WTC11 (cell line): ENCODE data around the gene RAD18. TPM values are rescaled to one million over a fixed set of nuclear protein-coding genes. Genes with fewer than 3 reads are reported as not detected.

Experiments used
- ATAC-seq: fragments of 200-7000 bp; cut with Tn5 transposase; 2 replicates; pipeline ENCODE4 v1.10.0; 2021; ENCODE audit warnings: mild to moderate bottlenecking, moderate library complexity
- CTCF ChIA-PET: fragments of 300-600 bp; sonication (Branson Sonifier 250); formaldehyde crosslinking; loops from one replicate; lab custom pipeline; 2021; ENCODE audit warnings: antibody characterized with exemption; lab: Charles Lee
- POLR2A ChIA-PET: fragments of 350-600 bp; sonication (Branson Sonifier 250); formaldehyde crosslinking; loops from one replicate; lab custom pipeline; 2021; ENCODE audit warnings: antibody characterized with exemption; lab: Charles Lee
- DNase-seq: peaks from one replicate; pipeline ENCODE4 v3.0.0; 2021; ENCODE audit warnings: low spot score
- H3K27ac Mint-ChIP-seq: 2 replicates; pipeline ENCODE4 v1.8.0; 2021; ENCODE audit warnings: mixed read lengths
- H3K27me3 Mint-ChIP-seq: 2 replicates; pipeline ENCODE4 v1.8.0; 2021; ENCODE audit warnings: low read depth, mild to moderate bottlenecking, moderate library complexity, mixed read lengths
- H3K36me3 Mint-ChIP-seq: 2 replicates; pipeline ENCODE4 v1.8.0; 2021; ENCODE audit warnings: mixed read lengths
- H3K4me1 Mint-ChIP-seq: 2 replicates; pipeline ENCODE4 v1.8.0; 2022; ENCODE audit warnings: mixed read lengths
- H3K4me3 Mint-ChIP-seq: 2 replicates; pipeline ENCODE4 v1.8.0; 2021; ENCODE audit warnings: mild to moderate bottlenecking, moderate library complexity, mixed read lengths
- H3K9me3 Mint-ChIP-seq: 2 replicates; pipeline ENCODE4 v1.8.0; 2021; ENCODE audit warnings: mixed read lengths
- AFF4 ChIP-seq: sonication (generic); formaldehyde crosslinking; IDR thresholded peaks from 2 replicates; pipeline ENCODE4 v1.8.1; 2023; ENCODE audit warnings: mild to moderate bottlenecking, missing genetic modification reagents, borderline replicate concordance
- CDX4 ChIP-seq: fragments of 250-450 bp; sonication (Bioruptor Pico); IDR thresholded peaks from 2 replicates; pipeline ENCODE4 v1.9.0; 2021; ENCODE audit warnings: moderate library complexity, mild to moderate bottlenecking, inconsistent platforms, borderline replicate concordance
- ETV6 ChIP-seq: sonication (generic); formaldehyde crosslinking; IDR thresholded peaks from 2 replicates; pipeline ENCODE4 v1.8.1; 2022; ENCODE audit warnings: mild to moderate bottlenecking, missing genetic modification reagents
- HMGA2 ChIP-seq: fragments of 250-450 bp; sonication (Bioruptor Pico); IDR thresholded peaks from 2 replicates; pipeline ENCODE4 v1.4.0; 2021; ENCODE audit warnings: mild to moderate bottlenecking, moderate library complexity
- IRF2 ChIP-seq: sonication (generic); formaldehyde crosslinking; IDR thresholded peaks from 2 replicates; pipeline ENCODE4 v1.8.0; 2022; ENCODE audit warnings: low read depth, missing genetic modification reagents, borderline replicate concordance
- MYBL2 ChIP-seq: sonication (generic); formaldehyde crosslinking; IDR thresholded peaks from 2 replicates; pipeline ENCODE4 v1.8.1; 2023; ENCODE audit warnings: mild to moderate bottlenecking, moderate library complexity, missing genetic modification reagents
- NR1H2 ChIP-seq: sonication (generic); formaldehyde crosslinking; IDR thresholded peaks from 2 replicates; pipeline ENCODE4 v1.9.0; 2021; ENCODE audit warnings: mild to moderate bottlenecking, moderate library complexity, missing genetic modification reagents
- SOX15 ChIP-seq: fragments of 250-450 bp; sonication (Bioruptor Pico); IDR thresholded peaks from 2 replicates; pipeline ENCODE4 v1.9.0; 2021; ENCODE audit warnings: mild to moderate bottlenecking
- SP1 ChIP-seq: sonication (generic); formaldehyde crosslinking; conservative IDR thresholded peaks from 2 replicates; pipeline ENCODE4 v1.8.1; 2022; ENCODE audit warnings: missing genetic modification reagents
- TEAD4 ChIP-seq: sonication (generic); formaldehyde crosslinking; IDR thresholded peaks from 2 replicates; pipeline ENCODE4 v1.8.0; 2022; ENCODE audit warnings: mild to moderate bottlenecking, missing genetic modification reagents
- ZBTB43 ChIP-seq: sonication (generic); formaldehyde crosslinking; IDR thresholded peaks from 2 replicates; pipeline ENCODE4 v1.8.1; 2023; ENCODE audit warnings: mild to moderate bottlenecking, missing genetic modification reagents
- ZNF138 ChIP-seq: sonication (generic); formaldehyde crosslinking; conservative IDR thresholded peaks from 2 replicates; pipeline ENCODE4 v1.8.1; 2022; ENCODE audit warnings: mild to moderate bottlenecking, moderate library complexity, missing genetic modification reagents
- ZNF396 ChIP-seq: fragments of 250-450 bp; sonication (Bioruptor Pico); IDR thresholded peaks from 2 replicates; pipeline ENCODE4 v1.8.0; 2021; ENCODE audit warnings: mild to moderate bottlenecking, moderate library complexity, borderline replicate concordance
- ZNF416 ChIP-seq: fragments of 250-450 bp; sonication (Bioruptor Pico); IDR thresholded peaks from 2 replicates; pipeline ENCODE4 v1.9.0; 2021; ENCODE audit warnings: mild to moderate bottlenecking, inconsistent platforms
- ZNF512 ChIP-seq: sonication (generic); formaldehyde crosslinking; IDR thresholded peaks from 2 replicates; pipeline ENCODE4 v1.8.1; 2022; ENCODE audit warnings: missing genetic modification reagents, borderline replicate concordance
- ZNF671 ChIP-seq: fragments of 250-450 bp; sonication (Bioruptor Pico); IDR thresholded peaks from 2 replicates; pipeline ENCODE4 v1.8.0; 2021; ENCODE audit warnings: mild to moderate bottlenecking
- total RNA-seq: library from RNA; stranded (reverse); gene quantifications from 3 replicates; pipeline ENCODE4 v1.2.3, GENCODE V29; 2021
- TF ChIP-seq, protein P1 (sequence below): fragments of 250-450 bp; sonication (Bioruptor Pico); IDR thresholded peaks from 2 replicates; pipeline ENCODE4 v1.9.0; 2021; ENCODE audit warnings: mild to moderate bottlenecking
- TF ChIP-seq, protein P2 (sequence below): sonication (generic); formaldehyde crosslinking; IDR thresholded peaks from 2 replicates; pipeline ENCODE4 v1.8.0; 2023; ENCODE audit warnings: mild to moderate bottlenecking, missing genetic modification reagents
- TF ChIP-seq, protein P3 (sequence below): sonication (generic); formaldehyde crosslinking; IDR thresholded peaks from 2 replicates; pipeline ENCODE4 v1.8.1; 2022; ENCODE audit warnings: low read depth, missing genetic modification reagents, borderline replicate concordance
- TF ChIP-seq, protein P4 (sequence below): sonication (generic); formaldehyde crosslinking; IDR thresholded peaks from 2 replicates; pipeline ENCODE4 v1.8.1; 2022; ENCODE audit warnings: mild to moderate bottlenecking, missing genetic modification reagents, moderate library complexity, borderline replicate concordance

RAD18 gene
- total RNA-seq, 1 experiment from 2014 or later: 24.4 TPM

DNA sequence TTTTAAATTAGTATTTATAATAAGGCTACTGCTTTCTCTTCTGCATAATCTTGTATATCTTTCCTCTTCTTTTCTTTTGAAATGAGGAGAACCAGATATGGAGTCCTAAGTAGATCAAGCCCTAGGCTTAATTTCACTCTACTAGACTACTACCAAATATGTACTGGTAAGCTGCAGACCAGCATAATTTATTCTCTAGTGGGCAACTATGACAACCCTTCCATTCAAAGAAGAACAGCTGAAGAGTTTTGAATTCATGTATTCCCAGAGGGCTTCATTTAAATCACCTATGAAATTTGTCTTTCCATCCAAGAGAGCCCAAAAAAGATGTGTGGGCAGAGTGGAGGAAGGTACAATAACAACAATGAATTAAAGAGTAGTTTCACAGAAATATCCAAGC is 10.0 kb downstream of the RAD18 start:
- CTCF ChIA-PET: no interaction called here
- Mint-ChIP-seq H3K27me3 (no peaks in the 10 kb centered on the region), H3K4me3 (no peak overlapping the region), H3K9me3 (no peaks in the 10 kb centered on the region), H3K4me1 (no peaks in the 10 kb centered on the region), H3K27ac (no peak overlapping the region), H3K36me3 (peaks cover 16% of the 10 kb centered on the region)
- POLR2A ChIA-PET: no interaction called here
- no peak for ATAC-seq
- TF ChIP-seq TEAD4 (CRISPR knock-in tag) (no peak), SP1 (CRISPR knock-in tag) (no peak), ZBTB43 (CRISPR knock-in tag) (no peak), SOX15 (CRISPR knock-in tag) (no peak), ZNF512 (CRISPR knock-in tag) (no peak), ZNF396 (CRISPR knock-in tag) (no peak), ZNF671 (CRISPR knock-in tag) (no peak), HMGA2 (CRISPR knock-in tag) (no peak), AFF4 (no peak), CDX4 (CRISPR knock-in tag) (no peak)
- TF ChIP-seq, protein P1, sequence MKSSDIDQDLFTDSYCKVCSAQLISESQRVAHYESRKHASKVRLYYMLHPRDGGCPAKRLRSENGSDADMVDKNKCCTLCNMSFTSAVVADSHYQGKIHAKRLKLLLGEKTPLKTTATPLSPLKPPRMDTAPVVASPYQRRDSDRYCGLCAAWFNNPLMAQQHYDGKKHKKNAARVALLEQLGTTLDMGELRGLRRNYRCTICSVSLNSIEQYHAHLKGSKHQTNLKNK: no peak
- DNase-seq: no peak

DNA sequence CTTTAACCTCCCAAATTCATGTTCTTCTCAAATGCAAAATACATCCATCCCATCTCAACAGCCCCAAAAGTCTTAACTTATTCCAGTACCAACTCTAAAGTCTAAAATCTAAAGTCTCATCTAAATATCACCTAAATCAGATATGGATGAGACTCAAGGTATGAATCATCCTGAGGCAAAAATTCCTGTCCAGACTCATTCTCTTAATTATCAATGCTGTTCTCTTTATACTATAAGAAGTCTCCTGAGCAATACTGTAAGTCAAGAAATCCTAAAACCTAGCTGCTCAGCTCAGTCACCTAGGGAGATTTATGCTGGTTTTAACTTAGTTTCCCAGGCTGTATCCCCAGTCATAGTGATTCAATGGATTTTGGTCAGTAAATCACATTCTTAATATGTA is 11.1 kb downstream of the RAD18 start:
- ChIA-PET CTCF (interaction anchor here (2.2 kb wide), 1 partner anchor 36 kb away, joined by 5 read pairs; no protein-coding TSS in a partner anchor), POLR2A (no interaction called here)
- H3K4me3 Mint-ChIP-seq: no peak overlapping the region
- H3K36me3 Mint-ChIP-seq: peaks cover 13% of the 10 kb centered on the region
- no peaks in the 10 kb centered on the region for H3K27me3 Mint-ChIP-seq
- no peaks in the 10 kb centered on the region for H3K9me3 Mint-ChIP-seq
- no peak overlapping the region for H3K27ac Mint-ChIP-seq
- no peaks in the 10 kb centered on the region for H3K4me1 Mint-ChIP-seq
- ATAC-seq (no peak), DNase-seq (no peak)
- TF ChIP-seq, protein P2, sequence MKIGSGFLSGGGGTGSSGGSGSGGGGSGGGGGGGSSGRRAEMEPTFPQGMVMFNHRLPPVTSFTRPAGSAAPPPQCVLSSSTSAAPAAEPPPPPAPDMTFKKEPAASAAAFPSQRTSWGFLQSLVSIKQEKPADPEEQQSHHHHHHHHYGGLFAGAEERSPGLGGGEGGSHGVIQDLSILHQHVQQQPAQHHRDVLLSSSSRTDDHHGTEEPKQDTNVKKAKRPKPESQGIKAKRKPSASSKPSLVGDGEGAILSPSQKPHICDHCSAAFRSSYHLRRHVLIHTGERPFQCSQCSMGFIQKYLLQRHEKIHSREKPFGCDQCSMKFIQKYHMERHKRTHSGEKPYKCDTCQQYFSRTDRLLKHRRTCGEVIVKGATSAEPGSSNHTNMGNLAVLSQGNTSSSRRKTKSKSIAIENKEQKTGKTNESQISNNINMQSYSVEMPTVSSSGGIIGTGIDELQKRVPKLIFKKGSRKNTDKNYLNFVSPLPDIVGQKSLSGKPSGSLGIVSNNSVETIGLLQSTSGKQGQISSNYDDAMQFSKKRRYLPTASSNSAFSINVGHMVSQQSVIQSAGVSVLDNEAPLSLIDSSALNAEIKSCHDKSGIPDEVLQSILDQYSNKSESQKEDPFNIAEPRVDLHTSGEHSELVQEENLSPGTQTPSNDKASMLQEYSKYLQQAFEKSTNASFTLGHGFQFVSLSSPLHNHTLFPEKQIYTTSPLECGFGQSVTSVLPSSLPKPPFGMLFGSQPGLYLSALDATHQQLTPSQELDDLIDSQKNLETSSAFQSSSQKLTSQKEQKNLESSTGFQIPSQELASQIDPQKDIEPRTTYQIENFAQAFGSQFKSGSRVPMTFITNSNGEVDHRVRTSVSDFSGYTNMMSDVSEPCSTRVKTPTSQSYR (CRISPR knock-in tag): no peak
- TF ChIP-seq MYBL2 (CRISPR knock-in tag) (no peak), ZBTB43 (CRISPR knock-in tag) (no peak), SOX15 (CRISPR knock-in tag) (no peak), NR1H2 (no peak), ZNF138 (CRISPR knock-in tag) (no peak), ETV6 (CRISPR knock-in tag) (no peak), IRF2 (CRISPR knock-in tag) (no peak), ZNF416 (no peak), ZNF396 (CRISPR knock-in tag) (no peak)
- TF ChIP-seq, protein P3, sequence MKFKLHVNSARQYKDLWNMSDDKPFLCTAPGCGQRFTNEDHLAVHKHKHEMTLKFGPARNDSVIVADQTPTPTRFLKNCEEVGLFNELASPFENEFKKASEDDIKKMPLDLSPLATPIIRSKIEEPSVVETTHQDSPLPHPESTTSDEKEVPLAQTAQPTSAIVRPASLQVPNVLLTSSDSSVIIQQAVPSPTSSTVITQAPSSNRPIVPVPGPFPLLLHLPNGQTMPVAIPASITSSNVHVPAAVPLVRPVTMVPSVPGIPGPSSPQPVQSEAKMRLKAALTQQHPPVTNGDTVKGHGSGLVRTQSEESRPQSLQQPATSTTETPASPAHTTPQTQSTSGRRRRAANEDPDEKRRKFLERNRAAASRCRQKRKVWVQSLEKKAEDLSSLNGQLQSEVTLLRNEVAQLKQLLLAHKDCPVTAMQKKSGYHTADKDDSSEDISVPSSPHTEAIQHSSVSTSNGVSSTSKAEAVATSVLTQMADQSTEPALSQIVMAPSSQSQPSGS (CRISPR knock-in tag): no peak
- TF ChIP-seq, protein P4, sequence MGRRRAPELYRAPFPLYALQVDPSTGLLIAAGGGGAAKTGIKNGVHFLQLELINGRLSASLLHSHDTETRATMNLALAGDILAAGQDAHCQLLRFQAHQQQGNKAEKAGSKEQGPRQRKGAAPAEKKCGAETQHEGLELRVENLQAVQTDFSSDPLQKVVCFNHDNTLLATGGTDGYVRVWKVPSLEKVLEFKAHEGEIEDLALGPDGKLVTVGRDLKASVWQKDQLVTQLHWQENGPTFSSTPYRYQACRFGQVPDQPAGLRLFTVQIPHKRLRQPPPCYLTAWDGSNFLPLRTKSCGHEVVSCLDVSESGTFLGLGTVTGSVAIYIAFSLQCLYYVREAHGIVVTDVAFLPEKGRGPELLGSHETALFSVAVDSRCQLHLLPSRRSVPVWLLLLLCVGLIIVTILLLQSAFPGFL (CRISPR knock-in tag): no peak
